ENCODE data around the gene FCRL1.

The FCRL1 gene

DNA sequence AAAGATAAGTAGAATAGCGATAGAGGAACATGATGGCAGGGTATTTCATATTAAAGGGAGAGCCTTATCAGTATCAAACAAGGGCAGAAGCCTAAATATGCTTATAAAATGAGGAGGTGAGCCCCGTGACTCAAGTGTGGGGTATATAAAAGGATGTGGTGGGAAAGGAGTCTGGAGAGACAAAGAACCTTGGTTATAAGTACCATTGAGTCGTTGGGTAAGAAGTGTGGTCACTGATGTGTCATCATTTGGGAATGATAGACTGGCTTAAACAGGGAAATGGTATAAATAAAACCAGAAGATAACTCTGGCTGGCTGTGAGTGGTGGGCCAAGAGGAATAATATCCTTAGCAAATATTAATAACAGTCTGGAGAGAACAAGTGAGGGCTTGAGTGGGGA lies 32.6 kb upstream of the FCRL1 start:
- H3K79me2 ChIP-seq (ENCODE audit: insufficient read depth, low read depth): no peaks in the 10 kb centered on the region
- H3K36me3 ChIP-seq (ENCODE audit: insufficient read depth): no peaks in the 10 kb centered on the region
- H2AFZ ChIP-seq (ENCODE audit: low read depth): no peak overlapping the region
- no peak overlapping the region for H3K27ac ChIP-seq
- TF ChIP-seq, protein P1, sequence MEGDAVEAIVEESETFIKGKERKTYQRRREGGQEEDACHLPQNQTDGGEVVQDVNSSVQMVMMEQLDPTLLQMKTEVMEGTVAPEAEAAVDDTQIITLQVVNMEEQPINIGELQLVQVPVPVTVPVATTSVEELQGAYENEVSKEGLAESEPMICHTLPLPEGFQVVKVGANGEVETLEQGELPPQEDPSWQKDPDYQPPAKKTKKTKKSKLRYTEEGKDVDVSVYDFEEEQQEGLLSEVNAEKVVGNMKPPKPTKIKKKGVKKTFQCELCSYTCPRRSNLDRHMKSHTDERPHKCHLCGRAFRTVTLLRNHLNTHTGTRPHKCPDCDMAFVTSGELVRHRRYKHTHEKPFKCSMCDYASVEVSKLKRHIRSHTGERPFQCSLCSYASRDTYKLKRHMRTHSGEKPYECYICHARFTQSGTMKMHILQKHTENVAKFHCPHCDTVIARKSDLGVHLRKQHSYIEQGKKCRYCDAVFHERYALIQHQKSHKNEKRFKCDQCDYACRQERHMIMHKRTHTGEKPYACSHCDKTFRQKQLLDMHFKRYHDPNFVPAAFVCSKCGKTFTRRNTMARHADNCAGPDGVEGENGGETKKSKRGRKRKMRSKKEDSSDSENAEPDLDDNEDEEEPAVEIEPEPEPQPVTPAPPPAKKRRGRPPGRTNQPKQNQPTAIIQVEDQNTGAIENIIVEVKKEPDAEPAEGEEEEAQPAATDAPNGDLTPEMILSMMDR (conservative IDR thresholded peaks at IDR 0.05; ENCODE audit: low read depth, low read length): no peak
- no peaks in the 10 kb centered on the region for H4K20me1 ChIP-seq (ENCODE audit: insufficient read depth)
- H3K4me2 ChIP-seq: no peak overlapping the region
- H3K27me3 ChIP-seq (ENCODE audit: insufficient read depth, low read depth): no peaks in the 10 kb centered on the region
- H3K4me1 ChIP-seq (ENCODE audit: low read depth, poor library complexity, severe bottlenecking): peaks cover 12% of the 10 kb centered on the region
- H3K4me3 ChIP-seq (IDR thresholded peaks at IDR 0.05; ENCODE audit: insufficient read depth, low read depth, low read length): no peak overlapping the region
- no peak overlapping the region for H3K9ac ChIP-seq

DNA sequence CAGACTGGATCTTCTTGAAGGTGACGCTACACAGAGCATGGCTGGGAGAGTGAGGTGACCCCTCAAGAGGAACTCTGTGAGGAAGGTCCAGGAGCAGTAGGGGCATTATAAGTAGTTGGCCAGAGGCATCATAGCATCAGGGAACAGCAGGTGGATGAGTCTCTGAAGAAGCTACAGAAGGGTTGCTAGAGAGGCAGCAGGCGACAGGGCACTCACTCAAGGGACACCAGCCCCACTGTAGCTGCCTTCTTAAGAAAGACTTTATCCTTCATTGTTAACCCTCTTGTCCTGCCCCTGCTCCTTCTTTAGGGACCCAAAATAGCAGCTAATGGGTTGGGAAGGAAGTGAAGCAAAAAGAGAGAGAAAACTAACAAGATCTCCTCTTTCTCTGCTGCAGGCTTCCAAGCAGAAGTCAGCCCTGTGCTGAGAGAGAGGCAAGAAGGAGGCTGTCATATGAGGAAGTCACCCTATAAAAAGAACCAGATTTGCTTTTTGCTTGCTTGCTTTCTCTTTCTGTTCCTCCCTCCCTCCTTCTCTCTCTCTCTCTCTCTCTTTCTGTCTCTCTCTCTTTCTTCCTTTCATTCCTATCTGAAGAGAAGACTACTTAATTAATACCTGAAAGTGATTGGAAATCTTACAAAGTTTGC lies 29.4 kb upstream of the FCRL1 start:
- no peak overlapping the region for H3K27ac ChIP-seq
- peaks cover 12% of the 10 kb centered on the region for H3K4me1 ChIP-seq (ENCODE audit: low read depth, poor library complexity, severe bottlenecking)
- H3K79me2 ChIP-seq (ENCODE audit: insufficient read depth, low read depth): no peaks in the 10 kb centered on the region
- no peak overlapping the region for H3K9ac ChIP-seq
- no peaks in the 10 kb centered on the region for H3K27me3 ChIP-seq (ENCODE audit: insufficient read depth, low read depth)
- no peaks in the 10 kb centered on the region for H3K36me3 ChIP-seq (ENCODE audit: insufficient read depth)
- no peak overlapping the region for H3K4me3 ChIP-seq (IDR thresholded peaks at IDR 0.05; ENCODE audit: insufficient read depth, low read depth, low read length)
- no peaks in the 10 kb centered on the region for H4K20me1 ChIP-seq (ENCODE audit: insufficient read depth)
- H3K4me2 ChIP-seq: no peak overlapping the region; the same call in 1 of the 2 replicates
- H2AFZ ChIP-seq (ENCODE audit: low read depth): peak overlapping the region; percentile 42
- TF ChIP-seq, protein P1 (conservative IDR thresholded peaks at IDR 0.05; ENCODE audit: low read depth, low read length): no peak

DNA sequence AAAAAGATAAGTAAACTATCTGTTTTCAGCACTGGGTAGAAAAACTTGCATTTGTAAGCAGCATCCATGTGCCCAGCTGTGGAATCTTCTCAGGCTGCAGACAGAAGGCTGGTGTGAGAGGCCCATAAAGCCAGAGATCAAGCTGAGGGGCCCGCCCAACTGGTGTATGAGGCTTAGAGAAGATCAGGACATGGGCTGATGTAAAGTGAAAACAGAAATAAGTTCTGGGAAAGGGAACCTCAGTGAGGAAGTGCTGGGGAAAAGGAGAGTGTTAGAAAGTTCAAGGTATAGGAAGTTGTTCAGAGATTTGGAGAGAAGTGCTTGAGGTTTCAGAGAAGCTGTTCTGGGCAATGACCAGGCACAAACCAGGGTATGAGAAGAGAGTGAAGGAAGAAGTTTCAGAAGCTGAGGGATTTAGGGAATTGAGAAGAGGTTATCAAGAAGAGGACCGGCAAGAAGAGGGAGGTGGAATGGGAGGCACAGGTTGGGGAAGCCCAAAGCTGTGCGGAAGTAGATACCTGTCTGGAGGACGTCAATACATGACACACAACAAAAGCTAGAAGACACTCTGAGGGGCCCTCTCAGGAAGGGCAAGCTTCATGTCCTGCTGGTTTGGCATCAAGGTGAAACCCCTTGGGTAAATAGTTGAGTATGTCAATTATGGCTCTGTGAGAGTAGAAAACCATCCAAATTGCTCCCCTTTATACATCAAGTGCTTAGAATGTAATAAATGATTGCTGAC lies 24.3 kb upstream of the FCRL1 start:
- no peak overlapping the region for H3K4me3 ChIP-seq (IDR thresholded peaks at IDR 0.05; ENCODE audit: insufficient read depth, low read depth, low read length)
- H3K36me3 ChIP-seq (ENCODE audit: insufficient read depth): no peaks in the 10 kb centered on the region
- TF ChIP-seq, protein P1 (conservative IDR thresholded peaks at IDR 0.05; ENCODE audit: low read depth, low read length): no peak
- no peak overlapping the region for H3K9ac ChIP-seq
- H3K27ac ChIP-seq: no peak overlapping the region
- H3K4me2 ChIP-seq: no peak overlapping the region
- H2AFZ ChIP-seq (ENCODE audit: low read depth): no peak overlapping the region
- no peaks in the 10 kb centered on the region for H3K27me3 ChIP-seq (ENCODE audit: insufficient read depth, low read depth)
- H4K20me1 ChIP-seq (ENCODE audit: insufficient read depth): no peaks in the 10 kb centered on the region
- H3K4me1 ChIP-seq (ENCODE audit: low read depth, poor library complexity, severe bottlenecking): peaks cover 5% of the 10 kb centered on the region
- no peaks in the 10 kb centered on the region for H3K79me2 ChIP-seq (ENCODE audit: insufficient read depth, low read depth)

DNA sequence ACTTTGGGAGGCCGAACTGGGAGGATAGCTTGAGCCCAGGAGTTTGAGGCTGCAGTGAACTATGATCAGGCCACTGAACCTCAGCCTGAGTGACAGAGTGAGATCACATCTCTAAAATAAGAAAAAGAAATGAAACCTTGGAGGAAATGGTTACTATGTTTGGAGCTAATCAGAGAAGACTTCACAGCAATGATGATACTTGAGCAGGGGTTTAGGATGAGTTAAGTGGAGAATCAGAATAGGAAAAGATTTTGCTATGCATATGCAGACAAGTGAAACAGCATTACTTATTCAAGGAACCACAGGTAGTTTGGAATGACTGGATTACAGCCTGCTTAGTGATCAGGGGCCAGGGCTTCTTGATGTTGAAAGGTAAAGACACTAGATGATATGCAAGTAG lies 23.0 kb upstream of the FCRL1 start:
- Histone ChIP-seq H4K20me1 (ENCODE audit: insufficient read depth) (no peaks in the 10 kb centered on the region), H3K36me3 (ENCODE audit: insufficient read depth) (no peaks in the 10 kb centered on the region), H3K79me2 (ENCODE audit: insufficient read depth, low read depth) (no peaks in the 10 kb centered on the region), H3K4me2 (no peak overlapping the region), H3K4me1 (ENCODE audit: low read depth, poor library complexity, severe bottlenecking) (peaks cover 7% of the 10 kb centered on the region), H3K27ac (no peak overlapping the region), H2AFZ (ENCODE audit: low read depth) (no peak overlapping the region), H3K4me3 (IDR thresholded peaks at IDR 0.05; ENCODE audit: insufficient read depth, low read depth, low read length) (no peak overlapping the region), H3K27me3 (ENCODE audit: insufficient read depth, low read depth) (no peaks in the 10 kb centered on the region), H3K9ac (no peak overlapping the region)
- TF ChIP-seq, protein P1 (conservative IDR thresholded peaks at IDR 0.05; ENCODE audit: low read depth, low read length): no peak
